Glomerular visceral epithelial cell (primary cell): Measurements from ENCODE around the gene CLIP2.
A peak's percentile ranks its signal among the peaks of the same experiment; 100 is the strongest.
"Not testable (repeated sequence)": the region's sequence is repeated elsewhere in the genome, so short reads cannot be mapped to it uniquely, and the experiment has no call there.

ENCODE experiments used
- DNase-seq: peaks from one replicate; pipeline ENCODE4 v3.0.0-alpha.2; 2016; ENCODE audit errors: extremely low spot score

CLIP2 gene

GRCh38 chr7:74403521-74404387 is 114.5 kb downstream of the CLIP2 start:
- DNase-seq: no peak

- no peak for DNase-seq
Observed at GRCh38 chr7:74404388-74404700, 115.1 kb downstream of the CLIP2 start.

GRCh38 chr7:74404741-74405140 is 115.5 kb downstream of the CLIP2 start:
- DNase-seq: no peak

GRCh38 chr7:74405191-74405898 is 116.1 kb downstream of the CLIP2 start:
- no peak for DNase-seq

- DNase-seq: no peak
Observed at GRCh38 chr7:74405899-74406512, 116.8 kb downstream of the CLIP2 start.

GRCh38 chr7:74407958-74408357 is 118.8 kb downstream of the CLIP2 start:
- DNase-seq: no peak

- DNase-seq: no peak
Observed at GRCh38 chr7:74409571-74409970, 120.4 kb downstream of the CLIP2 start.

GRCh38 chr7:74410772-74411171 is 121.6 kb downstream of the CLIP2 start:
- DNase-seq: no peak

- not testable (repeated sequence) for DNase-seq
Observed at GRCh38 chr7:74411571-74411970, 122.4 kb downstream of the CLIP2 start.

GRCh38 chr7:74412056-74412455 is 122.8 kb downstream of the CLIP2 start:
- DNase-seq: no peak

GRCh38 chr7:74412603-74413002 is 123.4 kb downstream of the CLIP2 start:
- DNase-seq: no peak

GRCh38 chr7:74414595-74415333 is 125.6 kb downstream of the CLIP2 start:
- not testable (repeated sequence) for DNase-seq

- DNase-seq: peak; percentile 64
Observed at GRCh38 chr7:74417419-74417971, 128.3 kb downstream of the CLIP2 start.

- DNase-seq: no peak
Observed at GRCh38 chr7:74418076-74418475, 128.9 kb downstream of the CLIP2 start.

- no peak for DNase-seq
Observed at GRCh38 chr7:74418538-74418937, 129.3 kb downstream of the CLIP2 start.

- not testable (repeated sequence) for DNase-seq
Observed at GRCh38 chr7:74419232-74419631, 130.0 kb downstream of the CLIP2 start.

- no peak for DNase-seq
Observed at GRCh38 chr7:74420006-74420405, 130.8 kb downstream of the CLIP2 start.

- no peak for DNase-seq
Observed at GRCh38 chr7:74424291-74424880, 135.2 kb downstream of the CLIP2 start.

- DNase-seq: no peak
Observed at GRCh38 chr7:74428023-74428422, 138.8 kb downstream of the CLIP2 start.

- peak; percentile 87 for DNase-seq
Observed at GRCh38 chr7:74429153-74429747, 140.0 kb downstream of the CLIP2 start.

- DNase-seq: peak; percentile 70
Observed at GRCh38 chr7:74430409-74430808, 141.2 kb downstream of the CLIP2 start.
